Ishikawa (cell line): ENCODE measurements around the gene SCN8A.

Experiments used
- EP300 ChIP-seq: IDR thresholded peaks from 2 replicates; pipeline ENCODE4 v1.6.1; 2012; ENCODE audit warnings: borderline replicate concordance
- RAD21 ChIP-seq: IDR thresholded peaks from 2 replicates; pipeline ENCODE4 v1.6.1; 2012; ENCODE audit warnings: low read depth
- ZBTB7A ChIP-seq: IDR thresholded peaks from 2 replicates; pipeline ENCODE4 v1.6.1; 2012; ENCODE audit warnings: low read depth
- TF ChIP-seq, protein P1 (sequence below): IDR thresholded peaks from 2 replicates; pipeline ENCODE4 v1.6.1; 2012

DNA sequence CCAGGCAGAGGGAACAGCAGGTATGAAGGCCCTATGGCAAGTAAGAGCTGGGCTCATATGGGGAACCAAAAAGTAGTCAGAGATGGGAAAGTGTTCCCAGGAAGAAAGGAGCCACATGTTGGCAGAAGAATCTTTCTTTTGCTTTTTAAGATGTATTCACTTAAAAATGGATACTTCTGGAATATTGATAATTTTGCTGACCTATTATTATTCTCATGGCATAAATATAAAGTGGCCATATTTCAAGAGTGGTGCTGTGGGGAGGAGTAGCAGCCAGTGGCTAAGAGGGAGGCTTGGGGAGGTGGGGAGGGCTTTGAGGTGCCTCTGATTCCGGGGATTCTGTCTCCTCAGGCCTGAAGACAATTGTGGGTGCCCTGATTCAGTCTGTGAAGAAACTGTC, 108.2 kb downstream of the SCN8A start:
- no peak for TF ChIP-seq RAD21
- TF ChIP-seq ZBTB7A, result no peak
- TF ChIP-seq, protein P1, sequence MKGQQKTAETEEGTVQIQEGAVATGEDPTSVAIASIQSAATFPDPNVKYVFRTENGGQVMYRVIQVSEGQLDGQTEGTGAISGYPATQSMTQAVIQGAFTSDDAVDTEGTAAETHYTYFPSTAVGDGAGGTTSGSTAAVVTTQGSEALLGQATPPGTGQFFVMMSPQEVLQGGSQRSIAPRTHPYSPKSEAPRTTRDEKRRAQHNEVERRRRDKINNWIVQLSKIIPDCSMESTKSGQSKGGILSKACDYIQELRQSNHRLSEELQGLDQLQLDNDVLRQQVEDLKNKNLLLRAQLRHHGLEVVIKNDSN, result no peak
- no peak for TF ChIP-seq EP300
